Measurements from ENCODE around the gene DMBT1. TPM values are rescaled to one million over a fixed set of nuclear protein-coding genes. Genes with fewer than 3 reads are reported as not detected.

The DMBT1 gene
- total RNA-seq, 3 donors from 2014 or later = 37.2 to 2,543 (median 408) TPM

DNA sequence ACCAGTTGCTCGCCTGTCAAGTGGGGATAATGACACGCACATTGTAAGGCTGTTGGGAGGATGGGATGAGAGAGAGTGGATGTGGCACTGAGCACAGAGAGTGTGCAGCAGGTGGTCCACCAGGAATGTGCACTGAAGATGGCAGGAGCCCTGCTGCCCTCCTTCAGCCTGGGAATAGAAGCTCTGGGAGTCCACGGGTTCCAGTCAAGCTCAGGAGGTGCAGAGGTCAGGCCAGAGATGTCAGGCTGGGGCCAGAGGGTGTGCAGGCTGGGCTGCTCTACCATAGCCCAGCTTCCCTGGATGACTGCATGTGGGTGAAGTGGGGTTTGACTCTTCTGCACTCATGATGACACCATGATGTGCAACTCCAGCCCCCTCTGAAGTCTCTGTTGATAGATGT, 80.4 kb downstream of the DMBT1 start:
- Histone ChIP-seq H3K36me3 (ENCODE audit: low read depth) (no peaks in the 10 kb centered on the region), H3K4me3 (no peak overlapping the region), H3K9me3 (no peaks in the 10 kb centered on the region), H3K4me1 (ENCODE audit: low read depth) (no peaks in the 10 kb centered on the region)
- intact Hi-C loops (cut with DNase I, micrococcal nuclease) = no loop called here
- TF ChIP-seq, protein P1, sequence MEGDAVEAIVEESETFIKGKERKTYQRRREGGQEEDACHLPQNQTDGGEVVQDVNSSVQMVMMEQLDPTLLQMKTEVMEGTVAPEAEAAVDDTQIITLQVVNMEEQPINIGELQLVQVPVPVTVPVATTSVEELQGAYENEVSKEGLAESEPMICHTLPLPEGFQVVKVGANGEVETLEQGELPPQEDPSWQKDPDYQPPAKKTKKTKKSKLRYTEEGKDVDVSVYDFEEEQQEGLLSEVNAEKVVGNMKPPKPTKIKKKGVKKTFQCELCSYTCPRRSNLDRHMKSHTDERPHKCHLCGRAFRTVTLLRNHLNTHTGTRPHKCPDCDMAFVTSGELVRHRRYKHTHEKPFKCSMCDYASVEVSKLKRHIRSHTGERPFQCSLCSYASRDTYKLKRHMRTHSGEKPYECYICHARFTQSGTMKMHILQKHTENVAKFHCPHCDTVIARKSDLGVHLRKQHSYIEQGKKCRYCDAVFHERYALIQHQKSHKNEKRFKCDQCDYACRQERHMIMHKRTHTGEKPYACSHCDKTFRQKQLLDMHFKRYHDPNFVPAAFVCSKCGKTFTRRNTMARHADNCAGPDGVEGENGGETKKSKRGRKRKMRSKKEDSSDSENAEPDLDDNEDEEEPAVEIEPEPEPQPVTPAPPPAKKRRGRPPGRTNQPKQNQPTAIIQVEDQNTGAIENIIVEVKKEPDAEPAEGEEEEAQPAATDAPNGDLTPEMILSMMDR (IDR thresholded peaks at IDR 0.05) = no peak
- DNase-seq = no peak
- no peak for ATAC-seq

DNA sequence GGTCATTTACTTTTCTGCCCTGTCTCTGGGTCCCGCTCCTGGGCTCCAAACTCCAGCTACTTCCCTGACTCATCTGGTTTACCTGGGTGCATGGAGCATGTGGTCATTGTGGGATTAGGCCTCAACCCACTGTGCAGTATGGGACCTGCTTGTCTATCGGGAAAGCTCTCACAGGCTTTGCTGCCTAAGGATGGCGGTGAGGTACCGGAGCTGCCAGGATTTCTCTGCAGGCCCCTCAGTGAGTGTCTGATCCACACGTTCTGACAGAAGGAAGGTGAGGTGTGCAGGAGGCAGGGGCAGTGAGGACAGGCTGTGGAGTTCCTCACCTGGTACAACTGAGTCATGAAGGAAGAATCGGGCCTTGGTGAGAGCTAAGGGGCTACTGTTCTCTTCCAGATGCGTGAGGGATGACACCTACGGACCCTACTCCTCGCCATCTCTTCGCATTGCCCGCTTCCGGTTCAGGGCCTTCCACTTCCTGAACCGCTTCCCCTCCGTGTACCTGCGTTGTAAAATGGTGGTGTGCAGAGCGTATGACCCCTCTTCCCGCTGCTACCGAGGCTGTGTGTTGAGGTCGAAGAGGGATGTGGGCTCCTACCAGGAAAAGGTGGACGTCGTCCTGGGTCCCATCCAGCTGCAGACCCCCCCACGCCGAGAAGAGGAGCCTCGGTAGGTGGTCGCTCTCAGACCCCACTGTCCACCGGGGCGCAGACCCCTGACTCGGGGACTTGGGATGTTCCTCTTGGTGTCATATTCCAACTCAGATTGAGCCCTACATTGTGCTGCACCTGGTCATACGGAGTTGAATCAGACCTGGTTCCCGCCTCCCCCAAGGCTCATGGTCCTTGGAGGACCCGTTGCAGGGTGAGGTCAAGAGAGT, 82.4 kb downstream of the DMBT1 start:
- no peaks in the 10 kb centered on the region for H3K9me3 ChIP-seq
- ATAC-seq = no peak
- H3K36me3 ChIP-seq (ENCODE audit: low read depth) = no peaks in the 10 kb centered on the region
- no peak overlapping the region for H3K4me3 ChIP-seq
- TF ChIP-seq, protein P1 (IDR thresholded peaks at IDR 0.05) = no peak
- no peaks in the 10 kb centered on the region for H3K4me1 ChIP-seq (ENCODE audit: low read depth)
- no peak for DNase-seq
- intact Hi-C loops (cut with DNase I, micrococcal nuclease) = no loop called here

DNA sequence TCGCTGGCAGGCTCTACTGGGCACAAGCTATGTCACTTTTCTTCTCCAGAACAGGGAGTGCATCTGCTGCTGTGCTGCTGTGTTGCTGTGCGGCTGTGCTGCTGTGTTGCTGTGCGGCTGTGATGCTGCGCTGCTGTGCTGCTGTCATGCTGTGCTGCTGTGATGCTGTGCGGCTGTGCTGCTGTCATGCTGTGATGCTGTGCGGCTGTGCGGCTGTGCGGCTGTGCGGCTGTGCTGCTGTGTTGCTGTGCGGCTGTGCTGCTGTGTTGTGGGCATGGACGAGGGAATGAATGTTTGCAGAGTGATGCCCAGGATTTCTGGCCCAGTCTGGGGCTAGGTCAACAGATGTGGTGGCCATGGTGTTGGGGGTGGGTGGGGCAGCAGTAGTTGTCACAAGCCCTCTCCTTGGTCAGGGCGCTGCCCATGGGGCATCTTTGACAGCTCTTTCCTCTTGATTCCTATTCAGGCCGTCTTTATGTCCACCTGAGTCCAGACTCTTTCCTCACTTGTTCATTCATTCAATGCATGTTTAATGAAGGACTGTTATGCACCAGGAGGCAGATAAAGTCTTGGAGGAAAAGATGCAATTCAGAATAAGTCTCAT, 83.5 kb downstream of the DMBT1 start:
- no peak for DNase-seq
- H3K9me3 ChIP-seq = no peaks in the 10 kb centered on the region
- ATAC-seq = no peak
- intact Hi-C loops (cut with DNase I, micrococcal nuclease) = no loop called here
- H3K4me1 ChIP-seq (ENCODE audit: low read depth) = no peaks in the 10 kb centered on the region
- H3K36me3 ChIP-seq (ENCODE audit: low read depth) = no peaks in the 10 kb centered on the region
- no peak overlapping the region for H3K4me3 ChIP-seq
- TF ChIP-seq, protein P1 (IDR thresholded peaks at IDR 0.05) = no peak

DNA sequence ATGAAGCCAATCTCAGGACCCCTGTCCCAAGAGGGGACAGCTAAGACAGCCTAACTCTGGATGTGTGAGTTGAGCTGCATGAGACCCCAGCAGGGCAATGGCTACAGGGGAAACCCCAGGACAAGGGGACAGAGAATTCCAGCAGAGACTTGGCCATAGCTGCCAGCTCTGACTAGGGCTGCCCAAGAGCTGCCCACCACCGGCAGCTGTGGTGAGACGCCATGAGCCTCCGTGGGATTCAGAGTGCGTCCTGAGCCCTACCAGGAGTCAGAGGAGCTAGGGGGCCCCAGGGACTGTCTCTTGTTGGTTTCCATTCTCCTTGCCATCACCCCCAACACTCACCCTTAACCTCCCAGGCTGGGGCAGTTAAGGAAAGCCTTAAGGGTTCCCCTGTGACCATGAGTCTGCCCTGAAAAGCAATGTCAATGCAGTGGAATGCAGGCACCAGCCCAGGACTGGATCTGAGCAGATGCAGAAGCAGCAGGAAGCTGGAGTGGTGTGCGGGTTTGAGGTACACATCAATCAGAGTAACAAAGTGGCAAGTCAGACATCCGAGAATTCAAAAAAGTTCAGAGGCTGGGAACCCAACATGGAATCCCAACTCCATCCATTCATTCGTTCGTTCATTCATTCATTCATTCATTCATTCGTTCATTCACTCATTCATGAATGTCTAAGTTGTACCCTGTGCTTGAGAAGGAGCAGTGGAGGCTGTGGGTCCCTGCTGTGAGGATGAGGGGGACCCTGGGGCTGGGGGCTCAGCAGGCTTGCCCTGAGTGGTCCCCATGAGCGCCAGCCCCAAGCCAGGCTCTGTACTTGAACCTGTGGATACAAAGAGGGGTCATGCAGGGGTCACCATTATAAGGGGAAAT, 86.2 kb downstream of the DMBT1 start:
- Histone ChIP-seq H3K36me3 (ENCODE audit: low read depth) (no peaks in the 10 kb centered on the region), H3K4me3 (no peak overlapping the region), H3K9me3 (no peaks in the 10 kb centered on the region), H3K4me1 (ENCODE audit: low read depth) (no peaks in the 10 kb centered on the region)
- intact Hi-C loops (cut with DNase I, micrococcal nuclease) = loop anchor here in 1 of 2 donors (5.0 kb wide), 1 partner anchor 56 kb away; no protein-coding TSS in a partner anchor
- no peak for ATAC-seq
- TF ChIP-seq, protein P1 (IDR thresholded peaks at IDR 0.05) = no peak
- DNase-seq = no peak

DNA sequence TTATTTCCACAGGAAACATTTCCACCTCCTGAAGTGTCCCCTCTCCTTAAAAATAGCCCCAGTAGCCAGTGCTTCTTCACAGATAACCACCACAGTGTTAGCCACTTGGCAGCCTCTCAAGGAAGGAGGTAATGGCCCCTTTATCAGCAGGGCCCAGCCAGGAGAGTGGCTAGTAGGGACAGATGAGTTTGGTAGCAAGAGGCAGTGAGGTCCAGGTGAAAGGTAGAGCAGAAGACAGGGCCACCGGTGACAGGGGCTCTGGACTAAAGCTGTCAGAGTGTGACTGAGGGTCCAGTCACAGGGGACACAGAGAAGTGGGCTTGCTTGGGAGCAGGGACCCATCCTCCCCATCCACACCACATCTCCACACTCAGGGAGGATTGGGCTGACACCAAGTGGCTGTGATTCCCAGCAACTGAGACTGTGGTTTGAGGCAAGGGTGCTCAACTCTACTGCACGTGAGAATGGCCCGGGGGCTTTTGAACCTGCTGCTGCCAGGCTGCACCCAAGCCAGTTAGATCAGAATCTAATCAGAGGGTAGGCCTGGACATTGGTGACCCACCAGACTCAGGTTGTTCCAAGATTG, 86.9 kb downstream of the DMBT1 start:
- intact Hi-C loops (cut with DNase I, micrococcal nuclease) = loop anchor here in 1 of 2 donors (5.0 kb wide), 1 partner anchor 55 kb away; no protein-coding TSS in a partner anchor
- ATAC-seq (no peak), DNase-seq (no peak)
- Histone ChIP-seq H3K4me3 (no peak overlapping the region), H3K9me3 (no peaks in the 10 kb centered on the region), H3K36me3 (ENCODE audit: low read depth) (no peaks in the 10 kb centered on the region), H3K4me1 (ENCODE audit: low read depth) (no peaks in the 10 kb centered on the region)
- TF ChIP-seq, protein P1 (IDR thresholded peaks at IDR 0.05) = no peak
